ENCODE data around the gene GABRG3. TPM values are rescaled to one million over a fixed set of nuclear protein-coding genes. Genes with fewer than 3 reads are reported as not detected.

The GABRG3 gene
- total RNA-seq, 4 donors from 2014 or later, result not detected

GRCh38 chr15:27238707-27239423 lies 267.9 kb downstream of the GABRG3 start:
- no peak for DNase-seq (ENCODE audit: low spot score)
- no peak for ATAC-seq (ENCODE audit: low FRiP score)
- no peak for TF ChIP-seq CTCF (IDR thresholded peaks at IDR 0.05)

- DNase-seq (ENCODE audit: low spot score) (no peak), ATAC-seq (ENCODE audit: low FRiP score) (no peak)
- TF ChIP-seq CTCF (IDR thresholded peaks at IDR 0.05), result no peak
Observed at GRCh38 chr15:27241943-27242342, 271.0 kb downstream of the GABRG3 start.

GRCh38 chr15:27244047-27244446 lies 273.1 kb downstream of the GABRG3 start:
- no peak for DNase-seq (ENCODE audit: low spot score)
- no peak for ATAC-seq (ENCODE audit: low FRiP score)
- no peak for TF ChIP-seq CTCF (IDR thresholded peaks at IDR 0.05)

GRCh38 chr15:27248251-27248650 lies 277.3 kb downstream of the GABRG3 start:
- TF ChIP-seq CTCF (IDR thresholded peaks at IDR 0.05), result no peak
- ATAC-seq (ENCODE audit: low FRiP score) (no peak), DNase-seq (ENCODE audit: low spot score) (no peak)

GRCh38 chr15:27249046-27249759 lies 278.2 kb downstream of the GABRG3 start:
- no peak for TF ChIP-seq CTCF (IDR thresholded peaks at IDR 0.05)
- DNase-seq (ENCODE audit: low spot score) (no peak), ATAC-seq (ENCODE audit: low FRiP score) (no peak)

GRCh38 chr15:27249760-27250109 lies 278.8 kb downstream of the GABRG3 start:
- no peak for TF ChIP-seq CTCF (IDR thresholded peaks at IDR 0.05)
- no peak for DNase-seq (ENCODE audit: low spot score)
- ATAC-seq (ENCODE audit: low FRiP score), result no peak

GRCh38 chr15:27250223-27250622 lies 279.2 kb downstream of the GABRG3 start:
- TF ChIP-seq CTCF (IDR thresholded peaks at IDR 0.05), result no peak
- ATAC-seq (ENCODE audit: low FRiP score), result no peak

More at GRCh38 chr15:27250223-27250622, 279.2 kb downstream of the GABRG3 start:
- DNase-seq (ENCODE audit: low spot score), result no peak
